Activated CD8-positive, alpha-beta memory T cell treated with anti-CD3 and anti-CD28 coated beads for 36 hours (primary cell): Measurements from ENCODE around the gene PPM1N. TPM values are rescaled to one million over a fixed set of nuclear protein-coding genes. Genes with fewer than 3 reads are reported as not detected.

Experiments used
- CTCF ChIA-PET: fragments of 350-600 bp; sonication (Branson Sonifier 250); formaldehyde crosslinking; loops from one replicate; lab custom pipeline; 2021; ENCODE audit warnings: antibody characterized with exemption; lab: Charles Lee
- POLR2A ChIA-PET: fragments of 350-600 bp; sonication (Branson Sonifier 250); formaldehyde crosslinking; loops from one replicate; lab custom pipeline; 2021; ENCODE audit warnings: antibody characterized with exemption; lab: Charles Lee
- total RNA-seq, 2 experiments: library from RNA; stranded (reverse); gene quantifications; one replicate each; pipeline ENCODE4 v1.2.3, GENCODE V29; 2021

The PPM1N gene
- total RNA-seq, result 1 to 10 TPM; 2.0 to 3.0 TPM

- CTCF ChIA-PET, result interaction anchor here (0.6 to 2.4 kb wide), 7 partner anchors 10 to 144 kb away, joined by 3 to 18 read pairs (median 3); no protein-coding TSS in a partner anchor
- POLR2A ChIA-PET, result interaction anchor here (0.6 to 0.7 kb wide), 2 partner anchors 9 to 147 kb away, joined by 3 to 4 read pairs; no protein-coding TSS in a partner anchor
Measured at GRCh38 chr19:45498411-45499195, at the start of gene PPM1N. TSS of gene PPM1N (plus strand) at chr19:45498443. CDS start at chr19:45498473, 30 bp downstream.

GRCh38 chr19:45448887-45449299 is 49.4 kb upstream of the PPM1N start:
- ChIA-PET POLR2A (interaction anchor here (1.4 kb wide), 1 partner anchor 20 kb away, joined by 5 read pairs; no protein-coding TSS in a partner anchor), CTCF (interaction anchor here (1.2 to 2.5 kb wide), 6 partner anchors 10 to 368 kb away, joined by 3 to 20 read pairs (median 6); no protein-coding TSS in a partner anchor)

- POLR2A ChIA-PET, result interaction anchor here (1.2 to 1.4 kb wide), 2 partner anchors 19 to 28 kb away, joined by 3 to 5 read pairs; no protein-coding TSS in a partner anchor
- CTCF ChIA-PET, result interaction anchor here (1.0 to 2.3 kb wide), 4 partner anchors 11 to 367 kb away, joined by 4 to 20 read pairs (median 6); no protein-coding TSS in a partner anchor
Measured at GRCh38 chr19:45450012-45450333, 48.3 kb upstream of the PPM1N start.

- CTCF ChIA-PET, result interaction anchor here (2.6 to 3.9 kb wide), 2 partner anchors 11 to 27 kb away, joined by 13 to 16 read pairs; no protein-coding TSS in a partner anchor
- POLR2A ChIA-PET, result interaction anchor here (0.6 kb wide), 2 partner anchors 17 to 57 kb away, joined by 3 read pairs; no protein-coding TSS in a partner anchor
Measured at GRCh38 chr19:45451131-45451849, 47.0 kb upstream of the PPM1N start.

- ChIA-PET POLR2A (interaction anchor here (0.6 kb wide), 1 partner anchor 56 kb away, joined by 3 read pairs; no protein-coding TSS in a partner anchor), CTCF (interaction anchor here (0.9 to 3.9 kb wide), 4 partner anchors 12 to 34 kb away, joined by 3 to 16 read pairs (median 8); partner anchors contain the start of gene FOSB)
Measured at GRCh38 chr19:45451850-45452387, 46.3 kb upstream of the PPM1N start.

- ChIA-PET CTCF (interaction anchor here (0.9 to 4.1 kb wide), 6 partner anchors 10 to 186 kb away, joined by 3 to 20 read pairs (median 10); partner anchors contain the start of gene FOSB), POLR2A (interaction anchor here (0.6 to 1.5 kb wide), 3 partner anchors 11 to 175 kb away, joined by 3 to 17 read pairs (median 4); partner anchors contain the start of gene FOSB)
Measured at GRCh38 chr19:45455707-45456499, 42.3 kb upstream of the PPM1N start.

- CTCF ChIA-PET, result interaction anchor here (0.6 to 4.1 kb wide), 8 partner anchors 10 to 236 kb away, joined by 3 to 20 read pairs (median 8); partner anchors contain the start of genes FOSB and QPCTL
- POLR2A ChIA-PET, result interaction anchor here (0.6 to 1.5 kb wide), 3 partner anchors 11 to 336 kb away, joined by 3 to 17 read pairs (median 4); partner anchors contain the start of genes DMWD and FOSB
Measured at GRCh38 chr19:45456500-45456815, 41.8 kb upstream of the PPM1N start.

- ChIA-PET POLR2A (interaction anchor here (0.6 kb wide), 1 partner anchor 195 kb away, joined by 6 read pairs; no protein-coding TSS in a partner anchor), CTCF (interaction anchor here (0.8 to 2.6 kb wide), 3 partner anchors 10 to 224 kb away, joined by 3 to 18 read pairs (median 4); partner anchors contain the start of gene FOSB)
Measured at GRCh38 chr19:45457776-45458175, 40.5 kb upstream of the PPM1N start.

GRCh38 chr19:45460807-45461347 is 37.4 kb upstream of the PPM1N start:
- POLR2A ChIA-PET, result no interaction called here
- CTCF ChIA-PET, result interaction anchor here (2.1 to 3.1 kb wide), 3 partner anchors 18 to 24 kb away, joined by 6 to 12 read pairs (median 11); no protein-coding TSS in a partner anchor

GRCh38 chr19:45462174-45462573 is 36.1 kb upstream of the PPM1N start:
- POLR2A ChIA-PET, result no interaction called here
- CTCF ChIA-PET, result interaction anchor here (1.1 to 3.1 kb wide), 4 partner anchors 16 to 23 kb away, joined by 3 to 12 read pairs (median 8); no protein-coding TSS in a partner anchor

- ChIA-PET CTCF (interaction anchor here (0.5 to 3.1 kb wide), 4 partner anchors 15 to 179 kb away, joined by 3 to 12 read pairs (median 6); no protein-coding TSS in a partner anchor), POLR2A (no interaction called here)
Measured at GRCh38 chr19:45463241-45463640, 35.0 kb upstream of the PPM1N start.

- ChIA-PET CTCF (interaction anchor here (2.5 kb wide), 1 partner anchor 25 kb away, joined by 6 read pairs; no protein-coding TSS in a partner anchor), POLR2A (no interaction called here)
Measured at GRCh38 chr19:45464274-45464673, 34.0 kb upstream of the PPM1N start.

- POLR2A ChIA-PET, result no interaction called here
- CTCF ChIA-PET, result interaction anchor here (2.5 kb wide), 1 partner anchor 25 kb away, joined by 6 read pairs; no protein-coding TSS in a partner anchor
Measured at GRCh38 chr19:45464852-45465441, 33.3 kb upstream of the PPM1N start.

GRCh38 chr19:45467115-45467455 is 31.2 kb upstream of the PPM1N start:
- POLR2A ChIA-PET, result interaction anchor here (0.6 to 3.1 kb wide), 7 partner anchors 10 to 374 kb away, joined by 3 to 26 read pairs (median 6); no protein-coding TSS in a partner anchor
- CTCF ChIA-PET, result interaction anchor here (0.6 to 17.2 kb wide), 10 partner anchors 9 to 67 kb away, joined by 3 to 282 read pairs (median 8); no protein-coding TSS in a partner anchor

GRCh38 chr19:45467456-45468158 is 30.6 kb upstream of the PPM1N start, which contains the start of gene FOSB:
TSS of gene FOSB (plus strand) at chr19:45467996. CDS start at chr19:45468587, 591 bp downstream.
- CTCF ChIA-PET, result interaction anchor here (0.6 to 17.2 kb wide), 8 partner anchors 9 to 68 kb away, joined by 3 to 282 read pairs (median 16); no protein-coding TSS in a partner anchor

More at GRCh38 chr19:45467456-45468158, 30.6 kb upstream of the PPM1N start, which contains the start of gene FOSB:
- POLR2A ChIA-PET, result interaction anchor here (0.6 to 3.1 kb wide), 7 partner anchors 11 to 714 kb away, joined by 3 to 26 read pairs (median 5); no protein-coding TSS in a partner anchor
